K562 (cell line): ENCODE measurements around the gene LAMC1. TPM values are rescaled to one million over a fixed set of nuclear protein-coding genes. Genes with fewer than 3 reads are reported as not detected.

Experiments
- ATAC-seq: fragments of 200-7000 bp; cut with Tn5 transposase; 3 replicates; pipeline ENCODE4 v1.9.1; 2020; ENCODE audit warnings: moderate library complexity
- BruUV-seq: library from RNA; stranded (reverse); fragments of 400-500 nt; replicated peaks from 2 replicates; lab custom pipeline; 2021; lab: Mats Ljungman, UMichigan
- CTCF ChIA-PET: fragments of 300-600 bp; formaldehyde crosslinking; extraction: SDS; loops from one replicate; lab custom pipeline; 2021; ENCODE audit warnings: low intra/inter-chr PET ratio; lab: Yijun Ruan, JAX
- POLR2A ChIA-PET: fragments of 300-600, 350-650 bp; sonication (Branson Sonifier 250); formaldehyde crosslinking; extraction: SDS; loops from one replicate; lab custom pipeline; 2021; ENCODE audit warnings: antibody characterized with exemption, inconsistent platforms; lab: Yijun Ruan, JAX
- DNase-seq, 4 experiments: peaks; one replicate each; pipeline versions ENCODE4 v3.0.0 to v3.0.0-alpha.2; 2011 to 2018; ENCODE audit warnings: low spot score in 3 of 4, mixed read lengths in 3 of 4; ENCODE audit errors: extremely low read depth in 1 of 4
- FAIRE-seq: peaks from 2 replicates; lab custom pipeline; 2011; peaks lifted over from hg19 to GRCh38; lab: Jason Lieb, UNC
- H2AFZ ChIP-seq: 2 replicates; pipeline ENCODE4 v1.6.0; 2011; ENCODE audit warnings: low read depth, low read length, control low read depth, inconsistent platforms
- H3K27ac ChIP-seq: fragments of 200-600 bp; 3 replicates; pipeline ENCODE4 v1.8.0; 2011; ENCODE audit warnings: low read depth, mild to moderate bottlenecking, control low read depth, inconsistent platforms, low read length, moderate library complexity, mixed read lengths; ENCODE audit errors: extremely low read depth
- H3K27me3 ChIP-seq, 2 experiments: fragments of 300-600 bp in 1 of 2; 2 replicates in 1 of 2; 3 replicates in 1 of 2; pipeline versions ENCODE4 v1.6.0 to v1.8.0; 2011; ENCODE audit warnings: inconsistent platforms in 2 of 2, low read length in 2 of 2, mild to moderate bottlenecking in 1 of 2, mixed read lengths in 1 of 2, moderate library complexity in 1 of 2; ENCODE audit not compliant: control insufficient read depth in 2 of 2, insufficient read depth in 2 of 2
- H3K36me3 ChIP-seq: fragments of 300-600 bp; 3 replicates; pipeline ENCODE4 v1.8.0; 2011; ENCODE audit warnings: mild to moderate bottlenecking, low read length, inconsistent platforms; ENCODE audit not compliant: control insufficient read depth, insufficient read depth
- H3K4me1 ChIP-seq, 2 experiments: fragments of 200-600 bp in 1 of 2; replicated peaks in 1 of 2; 2 replicates in 1 of 2; 3 replicates in 1 of 2; pipeline versions ENCODE4 v1.5.1 to v1.8.0; 2011; ENCODE audit warnings: inconsistent platforms in 2 of 2, low read length in 2 of 2, mild to moderate bottlenecking in 1 of 2, mixed read lengths in 1 of 2, moderate library complexity in 1 of 2; ENCODE audit not compliant: control insufficient read depth in 2 of 2, insufficient read depth in 2 of 2
- H3K4me2 ChIP-seq: 2 replicates; pipeline ENCODE4 v1.6.1; 2011; ENCODE audit warnings: low read length, control low read depth, inconsistent platforms, mixed read lengths; ENCODE audit not compliant: insufficient read depth
- H3K4me3 ChIP-seq: fragments of 200-600 bp; sonication (generic), shearing (Covaris generic); 2 replicates; pipeline ENCODE4 v1.5.1; 2016; ENCODE audit warnings: control low read depth, inconsistent platforms
- H3K79me2 ChIP-seq: fragments of 200-600 bp; 3 replicates; pipeline ENCODE4 v1.8.0; 2011; ENCODE audit warnings: low read length, inconsistent platforms; ENCODE audit not compliant: control insufficient read depth, insufficient read depth
- H3K9ac ChIP-seq, 2 experiments: 2 replicates each; pipeline versions ENCODE4 v1.6.0 to v1.6.1; 2011; ENCODE audit warnings: low read depth in 2 of 2, low read length in 2 of 2, control low read depth in 1 of 2, inconsistent platforms in 1 of 2, mild to moderate bottlenecking in 1 of 2, mixed read lengths in 1 of 2; ENCODE audit not compliant: insufficient read depth in 1 of 2
- H3K9me1 ChIP-seq: one replicate; pipeline ENCODE4 v1.6.0; 2011; ENCODE audit warnings: inconsistent platforms, mild to moderate bottlenecking, low read length, moderate library complexity; ENCODE audit not compliant: control insufficient read depth, insufficient read depth
- H3K9me3 ChIP-seq: replicated peaks from 2 replicates; pipeline ENCODE4 v1.5.1; 2011; ENCODE audit warnings: low read depth, low read length, inconsistent platforms; ENCODE audit not compliant: control insufficient read depth, insufficient read depth
- H4K20me1 ChIP-seq: replicated peaks from 2 replicates; pipeline ENCODE4 v1.6.1; 2011; ENCODE audit warnings: low read length, inconsistent platforms, mixed read lengths; ENCODE audit not compliant: control insufficient read depth, insufficient read depth
- DACH1 ChIP-seq: fragments of 450-650 bp; IDR thresholded peaks from 2 replicates; pipeline ENCODE4 v1.6.1; 2018; ENCODE audit not compliant: partially characterized antibody
- GTF2F1 ChIP-seq: IDR thresholded peaks from 2 replicates; pipeline ENCODE4 v1.6.1; 2011; ENCODE audit warnings: low read depth, low read length, improper control_type of control experiment
- MBD2 ChIP-seq: sonication (generic); IDR thresholded peaks from 2 replicates; pipeline ENCODE4 v1.6.1; 2016; ENCODE audit warnings: low read depth, borderline replicate concordance
- MCM3 ChIP-seq: fragments of 450-650 bp; IDR thresholded peaks from 2 replicates; pipeline ENCODE4 v1.6.1; 2016
- PHTF2 ChIP-seq: fragments of 250-450 bp; sonication (Bioruptor Pico); IDR thresholded peaks from 2 replicates; pipeline ENCODE4 v1.5.0; 2021; ENCODE audit warnings: mild to moderate bottlenecking
- RFX5 ChIP-seq: IDR thresholded peaks from 2 replicates; pipeline ENCODE4 v1.6.1; 2011; ENCODE audit warnings: low read depth, mild to moderate bottlenecking, improper control_type of control experiment, low read length
- SMAD1 ChIP-seq: fragments of 150-350 bp; IDR thresholded peaks from 2 replicates; pipeline ENCODE4 v1.6.1; 2014; ENCODE audit warnings: low read length, low read depth; ENCODE audit not compliant: partially characterized antibody
- SNIP1 ChIP-seq: fragments of 450-650 bp; IDR thresholded peaks from 2 replicates; pipeline ENCODE4 v1.7.1; 2017; ENCODE audit warnings: low read depth, mild to moderate bottlenecking
- U2AF2 ChIP-seq: fragments of 200-400 bp; formaldehyde crosslinking; optimal IDR thresholded peaks from 2 replicates; pipeline ENCODE3; 2017; ENCODE audit warnings: low read depth, mild to moderate bottlenecking, low read length
- ZNF407 ChIP-seq: fragments of 450-650 bp; IDR thresholded peaks from 2 replicates; pipeline ENCODE4 v1.6.1; 2016; ENCODE audit warnings: low read depth
- ZNF79 ChIP-seq: fragments of 250-450 bp; sonication (Bioruptor Pico); IDR thresholded peaks from 2 replicates; pipeline ENCODE4 v1.4.0; 2020; ENCODE audit warnings: low read depth, mild to moderate bottlenecking, moderate library complexity
- WGBS: fragments of 100-300 bp; shearing (Covaris generic); methylation state at CpG from one replicate; pipeline ENCODE4 v1.1.6; 2016; ENCODE audit warnings: low coverage, mixed read lengths; ENCODE audit not compliant: insufficient coverage; ENCODE audit errors: missing lambda C conversion rate; 5-methylcytosine and 5-hydroxymethylcytosine counted together
- in situ Hi-C: fragments of 300-500 bp; cut with MboI; formaldehyde crosslinking; loops from 4 replicates; pipeline ENCODE4 v1.15.0; 2018; ENCODE audit warnings: inconsistent platforms, mixed read lengths
- intact Hi-C: fragments of 100-400 bp; cut with micrococcal nuclease; formaldehyde crosslinking; loops from 2 replicates; pipeline ENCODE4 v1.14.2; 2022
- polyA plus RNA-seq, 8 experiments: library from polyadenylated mRNA; depleted of rRNA in 4 of 8; stranded (reverse) in 5 of 8; unstranded in 3 of 8; fragments of >200 nt; fragmentation: Nextera tagmentation in 2 of 8; fragmentation: Illumina TruSeq in 1 of 8; extraction: Ambion mirVana in 2 of 8; extraction: Trizol in 1 of 8; gene quantifications; 2 replicates each; pipeline versions ENCODE4 v1.2.1 to v1.2.3, GENCODE V29; 2011 to 2014; ENCODE audit warnings: inconsistent platforms in 1 of 8, missing spikeins in 1 of 8
- total RNA-seq, 7 experiments: library from RNA; depleted of rRNA in 6 of 7; stranded (reverse); fragments of >200 nt in 6 of 7; fragmentation: Illumina TruSeq in 2 of 7; extraction: Trizol in 2 of 7; gene quantifications; 2 replicates each; pipeline versions ENCODE4 v1.2.1 to v1.2.3, GENCODE V29; 2011 to 2021; ENCODE audit warnings: low replicate concordance in 1 of 7

Gene LAMC1
- total and polyA plus RNA-seq, 9 of the 15 experiments (the other 6 are each of a cell fraction or from before 2014, with no cell fraction given) = 0.07 to 0.71 (median 0.13) TPM; not detected in 2

- TF ChIP-seq SMAD1 = no peak
- TF ChIP-seq U2AF2 = no peak
- no peak for TF ChIP-seq MBD2
- TF ChIP-seq GTF2F1 = no peak
- TF ChIP-seq RFX5 = no peak
- no peak for TF ChIP-seq DACH1
Observed at GRCh38 chr1:183140633-183141032, 117.4 kb downstream of the LAMC1 start (continued).

GRCh38 chr1:183142171-183142570 is 119.0 kb downstream of the LAMC1 start:
- no peak overlapping the region for H3K27ac ChIP-seq
- H3K9ac ChIP-seq = no peak overlapping the region
- H3K36me3 ChIP-seq = no peaks in the 10 kb centered on the region
- H3K4me1 ChIP-seq = no peaks in the 10 kb centered on the region
- TF ChIP-seq PHTF2 (CRISPR knock-in tag) (no peak), ZNF79 (CRISPR knock-in tag) (no peak), ZNF407 (no peak), SNIP1 (no peak), MCM3 (no peak)
- TF ChIP-seq, all 486 proteins: peak for 0
- in situ Hi-C loops (no loop called here), intact Hi-C loops (no loop called here)
- ChIA-PET CTCF (no interaction called here), POLR2A (no interaction called here)
- Histone ChIP-seq H3K4me3 (no peak overlapping the region), H2AFZ (no peak overlapping the region), H4K20me1 (no peaks in the 10 kb centered on the region), H3K4me2 (no peak overlapping the region), H3K9me1 (no peaks in the 10 kb centered on the region), H3K9me3 (no peaks in the 10 kb centered on the region), H3K27me3 (peaks cover 0 to 9% of the 10 kb centered on the region in 2 experiments; a peak in 3 of 5 replicates), H3K79me2 (no peaks in the 10 kb centered on the region)
- WGBS = 2% methylated on average over 2 of the region's 2 CpGs
- no TSS peak for BruUV-seq
- ATAC-seq (no peak), FAIRE-seq (no peak), DNase-seq (no peak)
